ENCODE data around the gene MUCL3.
A peak's percentile ranks its signal among the peaks of the same experiment; 100 is the strongest.
"Not testable (repeated sequence)": the region's sequence is repeated elsewhere in the genome, so short reads cannot be mapped to it uniquely, and the experiment has no call there.

MUCL3 gene

GRCh38 chr6:30912746-30913520, 27.8 kb upstream of the MUCL3 start:
- H3K4me3 ChIP-seq (ENCODE audit: low read depth in 1 of 2, low read length in 2 of 2) = peak overlapping the region; percentile 75 to 80
- H3K27me3 ChIP-seq (ENCODE audit: low read depth, low read length) = no peaks in the 10 kb centered on the region
- H3K9me3 ChIP-seq (ENCODE audit: control insufficient read depth in 1 of 2, low read length in 2 of 2) = no peaks in the 10 kb centered on the region
- peaks cover 32 to 43% of the 10 kb centered on the region in 2 donors for H3K36me3 ChIP-seq (ENCODE audit: control insufficient read depth in 1 of 2, insufficient read depth in 2 of 2, low read length in 2 of 2)
- peaks cover 22 to 31% of the 10 kb centered on the region in 2 donors for H3K4me1 ChIP-seq (ENCODE audit: control insufficient read depth in 1 of 2, insufficient read depth in 2 of 2, low read length in 2 of 2)
- peak overlapping the region; percentile 72 for H3K27ac ChIP-seq (ENCODE audit: low read length)

- Histone ChIP-seq H3K27me3 (ENCODE audit: low read depth, low read length) (no peaks in the 10 kb centered on the region), H3K9me3 (ENCODE audit: control insufficient read depth in 1 of 2, low read length in 2 of 2) (no peaks in the 10 kb centered on the region), H3K36me3 (ENCODE audit: control insufficient read depth in 1 of 2, insufficient read depth in 2 of 2, low read length in 2 of 2) (peaks cover 35 to 43% of the 10 kb centered on the region in 2 donors), H3K27ac (ENCODE audit: low read length) (peak overlapping the region; percentile 72), H3K4me1 (ENCODE audit: control insufficient read depth in 1 of 2, insufficient read depth in 2 of 2, low read length in 2 of 2) (peaks cover 19 to 28% of the 10 kb centered on the region in 2 donors), H3K4me3 (ENCODE audit: low read depth in 1 of 2, low read length in 2 of 2) (peak overlapping the region; percentile 75 to 80)
Observed at GRCh38 chr6:30913721-30914075, 27.1 kb upstream of the MUCL3 start.

- H3K4me1 ChIP-seq (ENCODE audit: control insufficient read depth in 1 of 2, insufficient read depth in 2 of 2, low read length in 2 of 2) = peaks cover 15 to 22% of the 10 kb centered on the region in 2 donors
- peak within 1 kb of the TSS; percentile 93 for H3K27ac ChIP-seq (ENCODE audit: low read length)
- no peaks in the 10 kb centered on the region for H3K9me3 ChIP-seq (ENCODE audit: control insufficient read depth in 1 of 2, low read length in 2 of 2)
- H3K4me3 ChIP-seq (ENCODE audit: low read depth in 1 of 2, low read length in 2 of 2) = peak within 1 kb of the TSS; percentile 75 to 80
- H3K27me3 ChIP-seq (ENCODE audit: low read depth, low read length) = no peaks in the 10 kb centered on the region
- peaks cover 37 to 43% of the 10 kb centered on the region in 2 donors for H3K36me3 ChIP-seq (ENCODE audit: control insufficient read depth in 1 of 2, insufficient read depth in 2 of 2, low read length in 2 of 2)
Observed at GRCh38 chr6:30914076-30914853, 26.5 kb upstream of the MUCL3 start, which contains the start of gene VARS2. Gene VARS2 (plus strand): TSS chr6:30914238. CDS start chr6:30914837, 599 bp downstream.

- Histone ChIP-seq H3K4me1 (ENCODE audit: control insufficient read depth in 1 of 2, insufficient read depth in 2 of 2, low read length in 2 of 2) (peaks cover 15 to 20% of the 10 kb centered on the region in 2 donors), H3K4me3 (ENCODE audit: low read depth in 1 of 2, low read length in 2 of 2) (peak overlapping the region; percentile 75 to 80), H3K9me3 (ENCODE audit: control insufficient read depth in 1 of 2, low read length in 2 of 2) (no peaks in the 10 kb centered on the region), H3K27me3 (ENCODE audit: low read depth, low read length) (no peaks in the 10 kb centered on the region), H3K36me3 (ENCODE audit: control insufficient read depth in 1 of 2, insufficient read depth in 2 of 2, low read length in 2 of 2) (peaks cover 38 to 46% of the 10 kb centered on the region in 2 donors), H3K27ac (ENCODE audit: low read length) (peak overlapping the region; percentile 93)
Observed at GRCh38 chr6:30914854-30915590, 25.8 kb upstream of the MUCL3 start.

- H3K4me1 ChIP-seq (ENCODE audit: control insufficient read depth in 1 of 2, insufficient read depth in 2 of 2, low read length in 2 of 2) = peaks cover 15 to 20% of the 10 kb centered on the region in 2 donors
- H3K27me3 ChIP-seq (ENCODE audit: low read depth, low read length) = no peaks in the 10 kb centered on the region
- no peak overlapping the region for H3K4me3 ChIP-seq (ENCODE audit: low read depth in 1 of 2, low read length in 2 of 2)
- H3K27ac ChIP-seq (ENCODE audit: low read length) = no peak overlapping the region
- H3K9me3 ChIP-seq (ENCODE audit: control insufficient read depth in 1 of 2, low read length in 2 of 2) = no peaks in the 10 kb centered on the region
- H3K36me3 ChIP-seq (ENCODE audit: control insufficient read depth in 1 of 2, insufficient read depth in 2 of 2, low read length in 2 of 2) = peaks cover 43 to 47% of the 10 kb centered on the region in 2 donors
Observed at GRCh38 chr6:30915591-30915946, 25.2 kb upstream of the MUCL3 start.

- no peak overlapping the region for H3K4me3 ChIP-seq (ENCODE audit: low read depth in 1 of 2, low read length in 2 of 2)
- H3K27ac ChIP-seq (ENCODE audit: low read length) = no peak overlapping the region
- H3K9me3 ChIP-seq (ENCODE audit: control insufficient read depth in 1 of 2, low read length in 2 of 2) = no peaks in the 10 kb centered on the region
- peaks cover 15 to 20% of the 10 kb centered on the region in 2 donors for H3K4me1 ChIP-seq (ENCODE audit: control insufficient read depth in 1 of 2, insufficient read depth in 2 of 2, low read length in 2 of 2)
- no peaks in the 10 kb centered on the region for H3K27me3 ChIP-seq (ENCODE audit: low read depth, low read length)
- peaks cover 39 to 47% of the 10 kb centered on the region in 2 donors for H3K36me3 ChIP-seq (ENCODE audit: control insufficient read depth in 1 of 2, insufficient read depth in 2 of 2, low read length in 2 of 2)
Observed at GRCh38 chr6:30917041-30917440, 23.7 kb upstream of the MUCL3 start.

- no peaks in the 10 kb centered on the region for H3K9me3 ChIP-seq (ENCODE audit: control insufficient read depth in 1 of 2, low read length in 2 of 2)
- H3K4me1 ChIP-seq (ENCODE audit: control insufficient read depth in 1 of 2, insufficient read depth in 2 of 2, low read length in 2 of 2) = peaks cover 15 to 20% of the 10 kb centered on the region in 2 donors
- H3K27ac ChIP-seq (ENCODE audit: low read length) = no peak overlapping the region
- H3K4me3 ChIP-seq (ENCODE audit: low read depth in 1 of 2, low read length in 2 of 2) = no peak overlapping the region
- H3K27me3 ChIP-seq (ENCODE audit: low read depth, low read length) = no peaks in the 10 kb centered on the region
- H3K36me3 ChIP-seq (ENCODE audit: control insufficient read depth in 1 of 2, insufficient read depth in 2 of 2, low read length in 2 of 2) = peaks cover 36 to 47% of the 10 kb centered on the region in 2 donors
Observed at GRCh38 chr6:30917487-30917886, 23.3 kb upstream of the MUCL3 start.

- Histone ChIP-seq H3K4me1 (ENCODE audit: control insufficient read depth in 1 of 2, insufficient read depth in 2 of 2, low read length in 2 of 2) (peaks cover 13 to 20% of the 10 kb centered on the region in 2 donors), H3K4me3 (ENCODE audit: low read depth in 1 of 2, low read length in 2 of 2) (no peak overlapping the region), H3K27ac (ENCODE audit: low read length) (no peak overlapping the region), H3K36me3 (ENCODE audit: control insufficient read depth in 1 of 2, insufficient read depth in 2 of 2, low read length in 2 of 2) (peaks cover 46 to 59% of the 10 kb centered on the region in 2 donors), H3K27me3 (ENCODE audit: low read depth, low read length) (no peaks in the 10 kb centered on the region), H3K9me3 (ENCODE audit: control insufficient read depth in 1 of 2, low read length in 2 of 2) (no peaks in the 10 kb centered on the region)
Observed at GRCh38 chr6:30918670-30919069, 22.1 kb upstream of the MUCL3 start.

- no peaks in the 10 kb centered on the region for H3K27me3 ChIP-seq (ENCODE audit: low read depth, low read length)
- no peaks in the 10 kb centered on the region for H3K9me3 ChIP-seq (ENCODE audit: control insufficient read depth in 1 of 2, low read length in 2 of 2)
- H3K4me3 ChIP-seq (ENCODE audit: low read depth in 1 of 2, low read length in 2 of 2) = no peak overlapping the region
- no peaks in the 10 kb centered on the region for H3K4me1 ChIP-seq (ENCODE audit: control insufficient read depth in 1 of 2, insufficient read depth in 2 of 2, low read length in 2 of 2)
- H3K36me3 ChIP-seq (ENCODE audit: control insufficient read depth in 1 of 2, insufficient read depth in 2 of 2, low read length in 2 of 2) = peaks cover 50 to 77% of the 10 kb centered on the region in 2 donors
- no peak overlapping the region for H3K27ac ChIP-seq (ENCODE audit: low read length)
Observed at GRCh38 chr6:30922447-30922852, 18.3 kb upstream of the MUCL3 start.

GRCh38 chr6:30924040-30924627, 16.6 kb upstream of the MUCL3 start:
- not testable (repeated sequence) for H3K27me3 ChIP-seq (ENCODE audit: low read depth, low read length); H3K4me3 ChIP-seq (ENCODE audit: low read depth in 1 of 2, low read length in 2 of 2); H3K9me3 ChIP-seq (ENCODE audit: control insufficient read depth in 1 of 2, low read length in 2 of 2); H3K4me1 ChIP-seq (ENCODE audit: control insufficient read depth in 1 of 2, insufficient read depth in 2 of 2, low read length in 2 of 2); H3K27ac ChIP-seq (ENCODE audit: low read length)
- H3K36me3 ChIP-seq (ENCODE audit: control insufficient read depth in 1 of 2, insufficient read depth in 2 of 2, low read length in 2 of 2) = peaks cover 41 to 72% of the 10 kb centered on the region in 2 donors
